ENCODE data around the gene N4BP3. TPM values are rescaled to one million over a fixed set of nuclear protein-coding genes. Genes with fewer than 3 reads are reported as not detected.
A peak's percentile ranks its signal among the peaks of the same experiment; 100 is the strongest.

The N4BP3 gene
- total RNA-seq, 5 donors from 2014 or later (not counting 1 experiment from before 2014, with no cell fraction given): 4.0 to 8.1 (median 6.9) TPM

- Histone ChIP-seq H3K36me3 (ENCODE audit: control insufficient read depth in 2 of 2, extremely low read depth in 1 of 2, insufficient read depth in 1 of 2, low read length in 1 of 2) (no peaks in the 10 kb centered on the region), H3K4me3 (ENCODE audit: control insufficient read depth in 1 of 2, extremely low read depth in 1 of 2, low read length in 1 of 2) (no peak overlapping the region), H3K4me1 (ENCODE audit: control insufficient read depth in 1 of 2, extremely low read depth in 1 of 2, insufficient read depth in 2 of 2, low read length in 2 of 2) (peaks cover 25 to 42% of the 10 kb centered on the region in 2 experiments), H3K9me3 (no peaks in the 10 kb centered on the region), H3K27me3 (replicated peaks in 1 of 2; ENCODE audit: control insufficient read depth in 2 of 2, extremely low read depth in 1 of 2, insufficient read depth in 2 of 2, low read length in 1 of 2) (peaks cover 0 to 30% of the 10 kb centered on the region in 2 experiments), H3K27ac (ENCODE audit: low read length) (no peak overlapping the region)
- no peak overlapping the region for H3K27ac Mint-ChIP-seq
- H3K4me3 Mint-ChIP-seq: no peak overlapping the region
- H3K36me3 Mint-ChIP-seq: no peaks in the 10 kb centered on the region
- ChIA-PET POLR2A (no interaction called here), CTCF (no interaction called here)
- no peaks in the 10 kb centered on the region for H3K27me3 Mint-ChIP-seq
- peaks cover 34 to 42% (median 34%) of the 10 kb centered on the region in 3 donors for H3K4me1 Mint-ChIP-seq
- 80% methylated on average over 1 of the region's 3 CpGs for WGBS (ENCODE audit: insufficient coverage)
- no peak for DNase-seq
- no peak for ATAC-seq (replicated peaks in 1 of 4)
- no peaks in the 10 kb centered on the region for H3K9me3 Mint-ChIP-seq
These were observed 1.4 kb upstream of the N4BP3 start for GRCh38 chr5:178111925-178112324.

GRCh38 chr5:178112545-178112944 is 787 bp upstream of the N4BP3 start:
- H3K9me3 ChIP-seq: no peaks in the 10 kb centered on the region
- no peak overlapping the region for H3K4me3 ChIP-seq (ENCODE audit: control insufficient read depth in 1 of 2, extremely low read depth in 1 of 2, low read length in 1 of 2)
- CTCF ChIA-PET: no interaction called here
- Mint-ChIP-seq H3K4me3 (peak overlapping the region; percentile 83 to 88 (median 86)), H3K36me3 (no peaks in the 10 kb centered on the region), H3K27ac (peak overlapping the region in 1 of 2 donors; percentile 72), H3K9me3 (no peaks in the 10 kb centered on the region), H3K4me1 (peaks cover 37 to 47% (median 38%) of the 10 kb centered on the region in 3 donors), H3K27me3 (no peaks in the 10 kb centered on the region)
- ATAC-seq (replicated peaks in 1 of 4): no peak
- H3K27me3 ChIP-seq (replicated peaks in 1 of 2; ENCODE audit: control insufficient read depth in 2 of 2, extremely low read depth in 1 of 2, insufficient read depth in 2 of 2, low read length in 1 of 2): peaks cover 0 to 36% of the 10 kb centered on the region in 2 experiments
- 79% methylated on average over 5 of the region's 5 CpGs for WGBS (ENCODE audit: insufficient coverage)
- no peaks in the 10 kb centered on the region for H3K36me3 ChIP-seq (ENCODE audit: control insufficient read depth in 2 of 2, extremely low read depth in 1 of 2, insufficient read depth in 1 of 2, low read length in 1 of 2)
- no peak for DNase-seq
- POLR2A ChIA-PET: no interaction called here
- peaks cover 30 to 48% of the 10 kb centered on the region in 2 experiments for H3K4me1 ChIP-seq (ENCODE audit: control insufficient read depth in 1 of 2, extremely low read depth in 1 of 2, insufficient read depth in 2 of 2, low read length in 2 of 2)
- peak overlapping the region; percentile 47 for H3K27ac ChIP-seq (ENCODE audit: low read length)

- ATAC-seq (replicated peaks in 1 of 4) (peak in 1 of 4 experiments; percentile 6), DNase-seq (peak in 3 of 35 experiments; percentile 14 to 25 (median 23))
- ChIA-PET POLR2A (no interaction called here), CTCF (interaction anchor here (0.5 to 0.6 kb wide), 2 partner anchors 47 to 52 kb away, joined by 4 to 5 read pairs; no protein-coding TSS in a partner anchor)
- Mint-ChIP-seq H3K4me1 (peaks cover 37 to 43% (median 38%) of the 10 kb centered on the region in 3 donors), H3K9me3 (no peaks in the 10 kb centered on the region), H3K36me3 (no peaks in the 10 kb centered on the region), H3K4me3 (peak overlapping the region; percentile 85 to 97 (median 85)), H3K27ac (peak overlapping the region; percentile 55 to 57), H3K27me3 (no peaks in the 10 kb centered on the region)
- H3K4me3 ChIP-seq (ENCODE audit: control insufficient read depth in 1 of 2, extremely low read depth in 1 of 2, low read length in 1 of 2): peak overlapping the region; percentile 57 to 75
- no peak overlapping the region for H3K27ac ChIP-seq (ENCODE audit: low read length)
- WGBS (ENCODE audit: insufficient coverage): under 1% methylated on average over 41 of the region's 41 CpGs
- H3K27me3 ChIP-seq (replicated peaks in 1 of 2; ENCODE audit: control insufficient read depth in 2 of 2, extremely low read depth in 1 of 2, insufficient read depth in 2 of 2, low read length in 1 of 2): peaks cover 0 to 40% of the 10 kb centered on the region in 2 experiments
- H3K9me3 ChIP-seq: no peaks in the 10 kb centered on the region
- no peaks in the 10 kb centered on the region for H3K36me3 ChIP-seq (ENCODE audit: control insufficient read depth in 2 of 2, extremely low read depth in 1 of 2, insufficient read depth in 1 of 2, low read length in 1 of 2)
- H3K4me1 ChIP-seq (ENCODE audit: control insufficient read depth in 1 of 2, extremely low read depth in 1 of 2, insufficient read depth in 2 of 2, low read length in 2 of 2): peaks cover 35 to 57% of the 10 kb centered on the region in 2 experiments
These were observed 551 bp downstream of the N4BP3 start for GRCh38 chr5:178113841-178114324.

GRCh38 chr5:178114325-178115135 is 1.2 kb downstream of the N4BP3 start:
- H3K4me3 ChIP-seq (ENCODE audit: control insufficient read depth in 1 of 2, extremely low read depth in 1 of 2, low read length in 1 of 2): peak overlapping the region; percentile 57 to 75
- H3K27me3 ChIP-seq (replicated peaks in 1 of 2; ENCODE audit: control insufficient read depth in 2 of 2, extremely low read depth in 1 of 2, insufficient read depth in 2 of 2, low read length in 1 of 2): peaks cover 0 to 44% of the 10 kb centered on the region in 2 experiments
- no peaks in the 10 kb centered on the region for H3K36me3 ChIP-seq (ENCODE audit: control insufficient read depth in 2 of 2, extremely low read depth in 1 of 2, insufficient read depth in 1 of 2, low read length in 1 of 2)
- no peaks in the 10 kb centered on the region for H3K36me3 Mint-ChIP-seq
- peak overlapping the region; percentile 8 for H3K27ac ChIP-seq (ENCODE audit: low read length)
- H3K4me3 Mint-ChIP-seq: peak overlapping the region; percentile 85 to 97 (median 85)
- peak; percentile 36 to 52 (median 46) for ATAC-seq (replicated peaks in 1 of 4)
- no peaks in the 10 kb centered on the region for H3K9me3 ChIP-seq
- H3K27ac Mint-ChIP-seq: peak overlapping the region; percentile 55 to 57
- CTCF ChIA-PET: interaction anchor here (0.5 to 0.6 kb wide), 2 partner anchors 46 to 53 kb away, joined by 4 to 5 read pairs; no protein-coding TSS in a partner anchor
- 14% methylated on average over 24 of the region's 28 CpGs for WGBS (ENCODE audit: insufficient coverage)
- peak in 34 of 35 experiments; percentile 30 to 79 (median 56) for DNase-seq
- peaks cover 35 to 43% (median 37%) of the 10 kb centered on the region in 3 donors for H3K4me1 Mint-ChIP-seq
- H3K4me1 ChIP-seq (ENCODE audit: control insufficient read depth in 1 of 2, extremely low read depth in 1 of 2, insufficient read depth in 2 of 2, low read length in 2 of 2): peaks cover 35 to 63% of the 10 kb centered on the region in 2 experiments
- H3K27me3 Mint-ChIP-seq: no peaks in the 10 kb centered on the region
- POLR2A ChIA-PET: no interaction called here
- H3K9me3 Mint-ChIP-seq: no peaks in the 10 kb centered on the region

- Histone ChIP-seq H3K4me1 (ENCODE audit: control insufficient read depth in 1 of 2, extremely low read depth in 1 of 2, insufficient read depth in 2 of 2, low read length in 2 of 2) (peaks cover 35 to 70% of the 10 kb centered on the region in 2 experiments), H3K36me3 (ENCODE audit: control insufficient read depth in 2 of 2, extremely low read depth in 1 of 2, insufficient read depth in 1 of 2, low read length in 1 of 2) (no peaks in the 10 kb centered on the region), H3K27me3 (replicated peaks in 1 of 2; ENCODE audit: control insufficient read depth in 2 of 2, extremely low read depth in 1 of 2, insufficient read depth in 2 of 2, low read length in 1 of 2) (peaks cover 0 to 49% of the 10 kb centered on the region in 2 experiments), H3K4me3 (ENCODE audit: control insufficient read depth in 1 of 2, extremely low read depth in 1 of 2, low read length in 1 of 2) (peak overlapping the region in 1 of 2 donors; percentile 16), H3K9me3 (no peaks in the 10 kb centered on the region), H3K27ac (ENCODE audit: low read length) (peak overlapping the region; percentile 25)
- POLR2A ChIA-PET: no interaction called here
- Mint-ChIP-seq H3K27me3 (no peaks in the 10 kb centered on the region), H3K4me1 (peaks cover 35 to 43% (median 37%) of the 10 kb centered on the region in 3 donors), H3K4me3 (peak overlapping the region; percentile 85 to 97 (median 85)), H3K36me3 (no peaks in the 10 kb centered on the region), H3K9me3 (no peaks in the 10 kb centered on the region), H3K27ac (peak overlapping the region; percentile 77 to 82)
- DNase-seq: peak in 14 of 35 experiments; percentile 16 to 67 (median 38)
- CTCF ChIA-PET: no interaction called here
- ATAC-seq (replicated peaks in 1 of 4): peak in 2 of 4 experiments; percentile 15 to 18
- WGBS (ENCODE audit: insufficient coverage): 46% methylated on average over 8 of the region's 12 CpGs
These were observed 1.9 kb downstream of the N4BP3 start for GRCh38 chr5:178115136-178115813.

- peak in 1 of 35 experiments; percentile 31 for DNase-seq
- ATAC-seq (replicated peaks in 1 of 4): no peak
These were observed 2.4 kb downstream of the N4BP3 start for GRCh38 chr5:178115814-178116142.

More at GRCh38 chr5:178115814-178116142, 2.4 kb downstream of the N4BP3 start:
- WGBS (ENCODE audit: insufficient coverage): 78% methylated on average over 6 of the region's 7 CpGs
- Mint-ChIP-seq H3K4me3 (peak overlapping the region; percentile 43 to 97 (median 54)), H3K27me3 (no peaks in the 10 kb centered on the region), H3K36me3 (no peaks in the 10 kb centered on the region), H3K27ac (peak overlapping the region; percentile 77 to 82), H3K9me3 (no peaks in the 10 kb centered on the region), H3K4me1 (peaks cover 38 to 46% (median 40%) of the 10 kb centered on the region in 3 donors)
- H3K36me3 ChIP-seq (ENCODE audit: control insufficient read depth in 2 of 2, extremely low read depth in 1 of 2, insufficient read depth in 1 of 2, low read length in 1 of 2): no peaks in the 10 kb centered on the region
- ChIA-PET CTCF (no interaction called here), POLR2A (interaction anchor here in 1 of 2 donors (0.6 kb wide), 1 partner anchor 39 kb away, joined by 5 read pairs; no protein-coding TSS in a partner anchor)
- H3K4me1 ChIP-seq (ENCODE audit: control insufficient read depth in 1 of 2, extremely low read depth in 1 of 2, insufficient read depth in 2 of 2, low read length in 2 of 2): peaks cover 35 to 75% of the 10 kb centered on the region in 2 experiments
- peak overlapping the region; percentile 25 for H3K27ac ChIP-seq (ENCODE audit: low read length)
- H3K4me3 ChIP-seq (ENCODE audit: control insufficient read depth in 1 of 2, extremely low read depth in 1 of 2, low read length in 1 of 2): peak overlapping the region in 1 of 2 donors; percentile 16
- no peaks in the 10 kb centered on the region for H3K9me3 ChIP-seq
- H3K27me3 ChIP-seq (replicated peaks in 1 of 2; ENCODE audit: control insufficient read depth in 2 of 2, extremely low read depth in 1 of 2, insufficient read depth in 2 of 2, low read length in 1 of 2): peaks cover 0 to 53% of the 10 kb centered on the region in 2 experiments

All from T-cell (primary cell).